HG03159 (cell line): ENCODE data around the gene INHBC.
"Not testable (repeated sequence)": the region's sequence is repeated elsewhere in the genome, so short reads cannot be mapped to it uniquely, and the experiment has no call there.

Source experiments
- ATAC-seq: cut with Tn5 transposase; IDR thresholded peaks from one replicate; pipeline ENCODE4 v1.9.1; 2021; ENCODE audit warnings: mild to moderate bottlenecking, moderate library complexity; ENCODE audit not compliant: unreplicated experiment

INHBC gene, protein sequence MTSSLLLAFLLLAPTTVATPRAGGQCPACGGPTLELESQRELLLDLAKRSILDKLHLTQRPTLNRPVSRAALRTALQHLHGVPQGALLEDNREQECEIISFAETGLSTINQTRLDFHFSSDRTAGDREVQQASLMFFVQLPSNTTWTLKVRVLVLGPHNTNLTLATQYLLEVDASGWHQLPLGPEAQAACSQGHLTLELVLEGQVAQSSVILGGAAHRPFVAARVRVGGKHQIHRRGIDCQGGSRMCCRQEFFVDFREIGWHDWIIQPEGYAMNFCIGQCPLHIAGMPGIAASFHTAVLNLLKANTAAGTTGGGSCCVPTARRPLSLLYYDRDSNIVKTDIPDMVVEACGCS

GRCh38 chr12:57434517-57435223, at the start of gene INHBC:
INHBC (plus strand) TSS chr12:57434784; CDS start chr12:57434887, 103 bp downstream.
- no peak for ATAC-seq

DNA sequence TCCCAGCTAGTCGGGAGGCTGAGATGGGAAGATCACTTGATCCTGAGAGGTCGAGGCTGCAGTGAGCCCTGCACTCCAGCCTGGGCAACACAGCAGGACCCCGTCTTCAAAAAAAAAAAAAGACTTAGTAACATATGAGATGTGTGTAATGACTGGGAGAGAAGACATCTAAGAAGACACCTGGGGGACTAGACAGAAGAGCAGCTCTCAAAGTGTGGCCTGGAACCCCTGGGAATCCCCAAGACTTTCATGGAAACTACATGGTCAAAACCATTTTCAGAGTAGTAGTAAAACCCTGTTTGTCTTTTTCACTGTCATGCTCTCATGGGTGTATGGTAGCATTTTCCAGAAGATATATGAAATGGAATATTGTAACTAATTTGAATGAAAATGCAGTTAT, 49.0 kb upstream of the INHBC start:
- no peak for ATAC-seq

- no peak for ATAC-seq
Measured at GRCh38 chr12:57386187-57386720, 48.3 kb upstream of the INHBC start.

DNA sequence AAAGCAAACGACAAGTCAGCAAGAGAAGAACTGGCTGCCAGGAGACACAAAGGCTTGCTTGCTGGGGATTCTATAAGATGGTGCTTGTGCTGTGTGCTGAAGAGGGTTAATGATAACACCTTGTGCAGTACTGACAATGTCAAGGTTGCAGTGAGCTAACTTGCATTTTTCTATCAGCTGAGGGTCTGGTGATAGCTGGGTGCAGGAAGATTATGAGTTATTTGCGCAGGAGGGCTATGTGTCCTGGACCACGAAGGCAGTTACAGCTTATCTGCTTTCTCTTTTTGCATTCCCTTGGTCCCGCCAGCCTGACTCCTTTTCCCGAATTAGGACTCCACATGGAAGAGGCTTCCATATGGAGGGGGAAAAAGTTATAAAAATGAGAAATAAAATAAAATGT, 46.2 kb upstream of the INHBC start:
- no peak for ATAC-seq

DNA sequence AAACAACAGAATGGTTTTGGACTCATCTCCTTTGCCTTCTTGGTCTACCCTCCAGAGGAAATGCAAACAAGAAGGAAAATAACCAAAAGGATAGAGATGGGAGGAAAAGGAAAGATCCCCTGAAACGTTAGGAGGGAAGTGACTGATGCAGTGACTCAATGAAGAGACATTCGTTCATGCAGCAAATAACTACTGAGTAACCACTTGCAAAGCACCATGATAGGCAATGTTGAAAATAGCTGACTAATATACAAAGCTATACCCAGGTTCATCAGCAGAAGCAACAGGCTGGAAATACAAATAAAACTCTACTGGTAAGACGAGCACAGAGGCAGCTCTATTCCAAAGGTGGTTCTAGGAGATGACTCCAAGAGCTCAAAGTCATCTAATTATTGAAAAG, 45.6 kb upstream of the INHBC start:
- no peak for ATAC-seq

- ATAC-seq: no peak
Measured at GRCh38 chr12:57390174-57390573, 44.4 kb upstream of the INHBC start.

DNA sequence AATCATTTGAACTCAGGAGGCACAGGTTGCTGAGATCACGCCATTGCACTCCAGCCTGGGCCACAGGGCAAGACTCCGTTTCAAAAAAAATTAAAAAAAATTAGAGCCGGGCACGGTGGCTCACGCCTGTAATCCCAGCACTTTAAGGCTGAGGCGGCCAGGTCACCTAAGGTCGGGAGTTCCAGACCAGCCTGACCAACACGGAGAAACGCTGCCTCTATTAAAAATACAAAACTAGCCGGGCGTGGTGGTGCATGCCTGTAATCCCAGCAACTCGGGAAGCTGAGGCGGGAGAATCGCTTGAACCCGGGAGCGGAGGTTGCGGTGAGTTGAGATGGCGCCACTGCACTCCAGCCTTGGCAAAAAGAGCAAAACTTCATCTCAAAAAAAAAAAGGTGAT, 39.5 kb upstream of the INHBC start:
- ATAC-seq: no peak

DNA sequence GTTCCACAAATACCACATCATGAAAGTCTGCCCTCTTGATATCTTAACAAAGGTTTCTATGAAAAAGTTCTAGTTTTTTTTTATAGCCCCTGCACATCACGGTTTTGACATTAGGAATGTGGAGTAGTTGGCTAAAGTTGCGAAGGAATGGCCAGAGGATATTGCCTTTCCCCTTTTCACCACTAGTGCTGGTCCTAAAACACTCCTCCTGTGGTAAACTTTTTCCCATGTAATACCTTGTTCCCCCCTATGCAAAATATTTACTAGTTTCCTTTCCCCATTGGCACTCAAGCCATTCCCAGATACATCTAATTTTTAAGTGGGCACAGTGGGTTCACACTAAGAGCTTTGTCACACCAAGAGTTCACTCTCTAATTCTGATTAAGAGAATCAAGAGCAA, 37.1 kb upstream of the INHBC start:
- no peak for ATAC-seq

- not testable (repeated sequence) for ATAC-seq
Measured at GRCh38 chr12:57399718-57400463, 34.7 kb upstream of the INHBC start.

GRCh38 chr12:57401165-57401564, 33.4 kb upstream of the INHBC start:
- no peak for ATAC-seq

- not testable (repeated sequence) for ATAC-seq
Measured at GRCh38 chr12:57402156-57402555, 32.4 kb upstream of the INHBC start.

DNA sequence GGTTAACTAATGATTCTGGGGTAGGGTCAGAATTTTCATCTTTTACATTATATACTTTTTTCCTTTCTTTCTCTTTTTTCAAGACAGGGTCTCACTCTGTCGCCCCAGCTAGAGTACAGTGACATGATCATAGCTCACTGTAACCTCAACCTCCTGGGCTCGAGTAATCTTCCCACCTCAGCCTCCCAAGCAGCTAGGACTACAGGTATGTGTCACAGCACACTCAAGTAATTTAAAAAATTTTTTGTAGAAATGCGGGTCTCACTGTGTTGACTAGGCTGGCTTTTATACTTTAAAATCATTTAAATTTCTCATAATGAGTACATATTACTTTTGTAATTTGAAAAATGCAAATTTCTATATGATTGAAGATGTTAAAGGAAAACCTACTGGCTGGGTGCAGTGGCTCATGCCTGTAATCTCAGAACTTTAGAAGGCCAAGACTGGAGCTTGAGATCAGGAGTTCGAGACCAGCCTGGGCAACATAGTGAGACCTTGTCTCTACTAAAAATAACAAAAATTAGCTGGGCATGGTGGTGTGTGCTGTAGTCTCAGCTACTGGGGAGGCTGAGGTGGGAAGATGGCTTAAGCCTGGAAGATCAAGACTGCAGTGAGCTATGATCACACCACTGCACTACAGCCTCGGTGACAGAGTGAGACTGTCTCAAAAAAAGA, 29.5 kb upstream of the INHBC start:
- no peak for ATAC-seq

DNA sequence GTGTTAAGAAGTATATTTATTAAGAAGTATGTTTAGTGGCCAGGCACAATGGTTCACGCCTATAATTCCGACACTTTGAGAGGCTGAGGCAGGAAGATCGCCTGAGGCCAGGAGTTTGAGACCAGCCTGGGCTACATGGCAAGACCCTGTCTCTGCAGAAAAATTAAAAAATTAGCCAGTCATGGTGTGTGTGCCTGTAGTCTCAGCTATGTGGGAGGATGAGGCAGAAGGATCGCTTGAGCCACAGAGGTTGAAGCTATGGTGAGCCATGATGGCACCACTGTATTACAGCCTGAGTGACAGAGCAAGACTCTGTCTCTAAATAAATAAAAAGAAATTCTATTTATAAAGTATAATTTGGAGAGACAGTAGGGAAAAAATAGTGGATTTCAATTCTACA, 24.1 kb upstream of the INHBC start:
- no peak for ATAC-seq

DNA sequence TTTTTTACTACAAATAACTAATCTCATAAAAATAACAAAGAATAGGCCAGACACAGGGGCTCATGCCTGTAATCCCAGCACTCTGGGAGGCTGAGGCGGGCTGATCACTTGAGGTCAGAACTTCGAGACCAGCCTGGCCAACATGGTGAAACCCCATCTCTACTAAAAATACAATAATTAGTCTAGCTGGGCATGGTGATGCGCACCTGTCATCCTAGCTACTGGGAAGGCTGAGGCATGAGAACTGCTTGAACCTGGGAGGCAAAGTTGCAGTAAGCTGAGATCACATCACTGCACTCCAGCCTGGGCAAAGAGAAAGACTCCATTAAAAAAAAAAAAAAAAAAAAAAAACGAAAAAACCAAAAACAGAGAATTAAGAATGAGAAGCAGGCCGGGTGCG, 20.4 kb upstream of the INHBC start:
- not testable (repeated sequence) for ATAC-seq

GRCh38 chr12:57415088-57415487, 19.5 kb upstream of the INHBC start:
- ATAC-seq: no peak

- no peak for ATAC-seq
Measured at GRCh38 chr12:57416039-57416996, 18.3 kb upstream of the INHBC start.

GRCh38 chr12:57418255-57418654, 16.3 kb upstream of the INHBC start:
- ATAC-seq: no peak

GRCh38 chr12:57419495-57419894, 15.1 kb upstream of the INHBC start:
- ATAC-seq: no peak

GRCh38 chr12:57420482-57420881, 14.1 kb upstream of the INHBC start:
- no peak for ATAC-seq

GRCh38 chr12:57426948-57427347, 7.6 kb upstream of the INHBC start:
- ATAC-seq: not testable (repeated sequence)
